Breast epithelium (tissue), 4 donors: ENCODE results near the gene TMEM266. TPM values are rescaled to one million over a fixed set of nuclear protein-coding genes. Genes with fewer than 3 reads are reported as not detected.

Experiments used
- DNase-seq, 2 donors: peaks; one replicate each; pipeline ENCODE4 v3.0.0-alpha.2; 2019; ENCODE audit warnings: low spot score in 2 of 2
- H3K27ac ChIP-seq, 2 donors: fragments of 200-600 bp; sonication (generic) in 1 of 2; one replicate each; pipeline ENCODE4 v1.5.1; 2016 to 2019; ENCODE audit warnings: mild to moderate bottlenecking in 1 of 2
- H3K27me3 ChIP-seq, 2 donors: fragments of 200-600 bp; sonication (generic) in 1 of 2; one replicate each; pipeline versions ENCODE4 v1.5.1 to v1.6.0; 2017 to 2019; ENCODE audit warnings: control low read depth in 1 of 2, mild to moderate bottlenecking in 1 of 2
- H3K36me3 ChIP-seq: fragments of 200-600 bp; one replicate; pipeline ENCODE4 v1.5.1; 2019
- H3K4me1 ChIP-seq, 2 donors: fragments of 200-600 bp; sonication (generic); one replicate each; pipeline ENCODE4 v1.5.1; 2016 to 2019; ENCODE audit warnings: control low read depth in 1 of 2
- H3K4me3 ChIP-seq, 3 donors: fragments of 200-600 bp; sonication (generic); 1 replicate in 2 of 3; 2 replicates in 1 of 3; pipeline ENCODE4 v1.5.1; 2016 to 2019; ENCODE audit warnings: mild to moderate bottlenecking in 3 of 3, moderate library complexity in 2 of 3
- H3K9me3 ChIP-seq, 2 donors: fragments of 200-600 bp; sonication (generic) in 1 of 2; one replicate each; pipeline ENCODE4 v1.5.1; 2016 to 2019; ENCODE audit warnings: control low read depth in 1 of 2
- CTCF ChIP-seq, 3 donors: fragments of 450-650 bp; IDR thresholded peaks; one replicate each; pipeline ENCODE4 v1.5.1; 2016 to 2017; ENCODE audit warnings: antibody characterized with exemption in 3 of 3, mild to moderate bottlenecking in 3 of 3, moderate library complexity in 3 of 3
- POLR2A ChIP-seq: fragments of 450-650 bp; IDR thresholded peaks from one replicate; pipeline ENCODE4 v1.6.1; 2016; ENCODE audit warnings: antibody characterized with exemption, mild to moderate bottlenecking, moderate library complexity
- POLR2AphosphoS5 ChIP-seq, 3 donors: sonication (generic); formaldehyde crosslinking; IDR thresholded peaks; one replicate each; pipeline ENCODE4 v1.6.1; 2017; ENCODE audit warnings: antibody characterized with exemption in 3 of 3
- intact Hi-C: fragments of 100-400 bp; cut with DNase I; formaldehyde crosslinking; loops from one replicate; pipeline ENCODE4 v1.15.1; 2023; ENCODE audit warnings: low total_unique reads
- total RNA-seq, 3 donors: library from RNA; depleted of rRNA; stranded (reverse); fragments of >200 nt; gene quantifications; one replicate each; pipeline ENCODE4 v1.1.0, GENCODE V29; 2016

The TMEM266 gene
- total RNA-seq, 3 donors from 2014 or later = 0.29 to 0.32 TPM; not detected in 1

GRCh38 chr15:76203346-76204108 is 143.7 kb downstream of the TMEM266 start:
- H3K4me1 ChIP-seq = no peaks in the 10 kb centered on the region
- intact Hi-C loops = no loop called here
- H3K4me3 ChIP-seq = no peak overlapping the region
- TF ChIP-seq CTCF (IDR thresholded peaks at IDR 0.05) (no peak), POLR2AphosphoS5 (IDR thresholded peaks at IDR 0.05) (no peak), POLR2A (no peak)
- DNase-seq = no peak
- H3K27me3 ChIP-seq = no peaks in the 10 kb centered on the region
- no peaks in the 10 kb centered on the region for H3K9me3 ChIP-seq
- H3K27ac ChIP-seq = no peak overlapping the region
- H3K36me3 ChIP-seq = no peaks in the 10 kb centered on the region

DNA sequence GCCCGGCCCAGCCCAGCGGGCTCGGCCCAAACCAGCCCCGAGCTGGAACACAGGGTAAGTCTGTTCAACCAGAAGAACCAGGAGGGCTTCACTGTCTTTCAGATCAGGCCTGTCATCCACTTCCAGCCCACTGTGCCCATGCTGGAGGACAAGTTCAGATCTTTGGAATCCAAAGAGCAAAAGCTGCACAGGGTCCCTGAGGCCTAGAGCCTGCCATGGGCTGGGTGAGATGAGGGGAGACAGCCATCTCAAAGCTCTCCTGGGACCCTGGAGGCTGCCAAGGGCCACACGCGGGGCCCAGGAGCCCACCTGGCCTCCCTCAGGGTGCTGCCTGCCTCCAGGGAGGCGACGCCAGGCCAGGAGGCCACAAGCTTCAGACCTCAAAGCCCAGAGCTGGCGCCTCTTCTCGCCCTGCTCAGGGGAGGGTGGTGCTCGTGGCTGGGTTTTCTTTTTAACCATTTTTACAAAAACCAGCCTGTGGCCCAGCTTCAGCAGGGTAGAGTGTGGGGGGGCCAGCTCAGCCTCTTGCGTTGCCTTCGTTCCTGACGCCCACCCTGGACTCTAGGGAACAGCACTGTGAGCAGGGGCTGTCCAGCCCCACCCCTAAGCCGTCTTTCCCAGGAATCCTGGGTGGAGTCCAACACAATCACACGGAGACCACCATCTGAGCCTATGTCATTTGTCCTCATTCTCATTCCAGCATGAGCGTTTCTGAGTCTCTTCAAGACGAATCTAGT is 144.5 kb downstream of the TMEM266 start:
- TF ChIP-seq CTCF (IDR thresholded peaks at IDR 0.05) (no peak), POLR2A (no peak), POLR2AphosphoS5 (IDR thresholded peaks at IDR 0.05) (no peak)
- H3K9me3 ChIP-seq = no peaks in the 10 kb centered on the region
- no peak overlapping the region for H3K4me3 ChIP-seq
- H3K27ac ChIP-seq = no peak overlapping the region
- no peaks in the 10 kb centered on the region for H3K4me1 ChIP-seq
- no peaks in the 10 kb centered on the region for H3K27me3 ChIP-seq
- DNase-seq = no peak
- intact Hi-C loops = no loop called here
- H3K36me3 ChIP-seq = no peaks in the 10 kb centered on the region

GRCh38 chr15:76204916-76205460 is 145.2 kb downstream of the TMEM266 start:
- intact Hi-C loops = no loop called here
- Histone ChIP-seq H3K9me3 (no peaks in the 10 kb centered on the region), H3K4me3 (no peak overlapping the region), H3K27ac (no peak overlapping the region), H3K36me3 (no peaks in the 10 kb centered on the region), H3K27me3 (no peaks in the 10 kb centered on the region), H3K4me1 (no peaks in the 10 kb centered on the region)
- DNase-seq = no peak
- TF ChIP-seq POLR2A = no peak
- TF ChIP-seq CTCF (IDR thresholded peaks at IDR 0.05) = no peak
- TF ChIP-seq POLR2AphosphoS5 (IDR thresholded peaks at IDR 0.05) = no peak

- intact Hi-C loops = no loop called here
- no peaks in the 10 kb centered on the region for H3K4me1 ChIP-seq
- H3K9me3 ChIP-seq = no peaks in the 10 kb centered on the region
- peak; percentile 80 to 90 for DNase-seq
- no peaks in the 10 kb centered on the region for H3K27me3 ChIP-seq
- no peak overlapping the region for H3K4me3 ChIP-seq
- TF ChIP-seq CTCF (IDR thresholded peaks at IDR 0.05) (no peak), POLR2AphosphoS5 (IDR thresholded peaks at IDR 0.05) (no peak), POLR2A (no peak)
- H3K36me3 ChIP-seq = no peaks in the 10 kb centered on the region
- H3K27ac ChIP-seq = no peak overlapping the region
These were observed 146.7 kb downstream of the TMEM266 start for GRCh38 chr15:76206325-76206976.
